Fibroblast of peridontal ligament (primary cell): ENCODE data around the gene JAKMIP3.

Experiments used
- DNase-seq: peaks from one replicate; pipeline ENCODE4 v3.0.0-alpha.2; 2010; ENCODE audit errors: extremely low read depth

Gene JAKMIP3

GRCh38 chr10:132110111-132110521 lies 44.4 kb downstream of the JAKMIP3 start:
- no peak for DNase-seq

- no peak for DNase-seq
Observed at GRCh38 chr10:132110713-132111112, 45.0 kb downstream of the JAKMIP3 start.

- DNase-seq: no peak
Observed at GRCh38 chr10:132111121-132111731, 45.5 kb downstream of the JAKMIP3 start.

GRCh38 chr10:132111871-132112341 lies 46.2 kb downstream of the JAKMIP3 start:
- DNase-seq: no peak

- DNase-seq: no peak
Observed at GRCh38 chr10:132112611-132113010, 46.9 kb downstream of the JAKMIP3 start.

- DNase-seq: no peak
Observed at GRCh38 chr10:132113206-132113605, 47.5 kb downstream of the JAKMIP3 start.

GRCh38 chr10:132113766-132114365 lies 48.1 kb downstream of the JAKMIP3 start:
- DNase-seq: no peak

- no peak for DNase-seq
Observed at GRCh38 chr10:132114953-132115520, 49.3 kb downstream of the JAKMIP3 start.
